Forelimb muscle (tissue), 1 donor: ENCODE measurements around the gene FNBP1L. TPM values are rescaled to one million over a fixed set of nuclear protein-coding genes. Genes with fewer than 3 reads are reported as not detected.

Experiments used
- DNase-seq: peaks from one replicate; pipeline ENCODE4 v3.0.0-alpha.2; 2013; ENCODE audit warnings: low read depth
- polyA plus RNA-seq: library from polyadenylated mRNA; unstranded; fragments of 120-200 nt; gene quantifications from one replicate; pipeline ENCODE4 v1.2.1, GENCODE V29; 2013; ENCODE audit not compliant: insufficient read length

FNBP1L gene
- polyA plus RNA-seq, 1 donor: 45.1 TPM

DNA sequence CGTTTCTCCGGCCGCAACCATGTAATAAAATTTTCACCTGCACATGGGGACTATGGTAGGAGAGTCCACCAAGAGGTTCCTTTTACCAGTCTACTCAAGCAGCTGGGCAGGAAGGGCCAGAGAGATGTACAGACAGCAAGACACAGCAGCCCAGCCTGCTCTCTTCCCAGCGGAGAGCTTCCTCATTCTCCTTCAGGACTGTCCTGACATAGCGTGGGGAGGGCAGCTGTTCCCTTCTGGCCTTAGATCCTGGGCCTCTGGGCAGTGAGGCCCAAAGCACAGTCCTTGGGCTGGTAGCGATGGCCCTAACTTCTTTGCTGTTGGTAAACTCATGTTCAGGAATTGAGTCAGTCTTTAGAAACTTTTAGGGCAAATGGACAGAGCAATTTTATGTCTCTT, 144.6 kb downstream of the FNBP1L start:
- no peak for DNase-seq

DNA sequence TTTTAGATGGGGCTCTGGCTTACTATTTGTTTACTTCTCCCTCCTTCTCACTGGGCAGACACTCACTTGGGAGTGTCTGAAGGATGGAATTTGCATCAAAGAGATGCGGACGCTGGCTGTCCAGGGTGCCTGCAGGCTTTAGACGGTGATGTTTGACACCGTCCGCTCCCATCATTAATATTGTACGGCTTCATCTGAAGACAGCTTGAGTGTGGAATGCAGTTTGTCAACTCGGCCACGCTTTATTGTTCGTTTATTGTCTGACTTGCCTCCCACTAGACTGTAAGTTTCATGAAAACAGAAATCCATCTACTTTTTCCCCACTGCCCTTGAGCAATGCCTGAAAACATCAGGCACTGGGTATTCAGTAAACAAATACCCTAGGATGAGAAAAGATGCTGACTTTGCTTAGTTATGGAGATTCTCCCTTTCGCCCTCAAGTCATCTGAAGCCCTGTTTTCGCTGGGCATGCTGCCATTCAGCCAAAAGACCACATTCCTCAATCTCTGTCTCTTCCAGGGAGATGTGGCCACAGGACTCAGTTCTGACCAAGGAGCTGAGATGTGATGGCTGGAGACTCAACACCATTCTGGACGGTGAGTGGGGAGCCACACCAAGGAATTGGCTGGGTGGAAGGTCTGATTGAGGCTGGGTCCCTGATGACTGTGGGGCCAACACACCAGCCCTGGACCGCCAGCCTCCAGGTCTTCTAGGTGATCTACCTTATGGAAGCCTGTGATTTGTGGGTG, 146.1 kb downstream of the FNBP1L start:
- DNase-seq: no peak

DNA sequence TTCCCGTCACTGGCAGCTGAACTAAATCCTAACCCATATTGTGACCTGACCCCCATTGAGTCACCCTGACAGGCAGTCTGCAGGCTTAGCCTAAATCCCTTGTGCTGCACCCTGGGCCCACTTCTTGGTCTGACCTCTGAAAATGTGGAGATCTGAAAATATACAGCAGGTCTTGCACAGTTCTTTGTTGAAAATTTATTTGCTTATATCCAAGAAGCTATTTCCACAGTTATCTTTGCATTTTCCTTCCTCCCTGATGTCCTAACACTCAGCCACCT, 146.6 kb downstream of the FNBP1L start:
- DNase-seq: no peak

DNA sequence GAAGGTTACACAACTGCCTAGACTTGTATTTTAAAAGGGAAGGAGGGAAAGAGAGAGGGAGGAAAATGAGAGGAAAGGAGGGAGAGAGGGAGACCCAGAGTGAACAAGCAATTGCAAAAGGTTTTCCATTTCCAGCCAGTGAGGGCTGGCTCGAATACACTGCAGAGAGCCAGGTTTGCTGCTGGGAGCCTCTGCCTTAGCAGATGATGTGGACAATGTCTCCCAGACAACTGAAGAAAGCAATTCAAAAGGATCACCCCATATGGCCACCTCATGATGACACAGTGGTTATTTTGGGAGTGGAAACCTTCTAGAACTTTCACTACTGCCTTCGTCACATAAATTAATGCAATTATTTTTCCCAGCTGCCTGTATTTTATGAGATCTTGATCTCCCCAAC, 147.3 kb downstream of the FNBP1L start:
- no peak for DNase-seq

DNA sequence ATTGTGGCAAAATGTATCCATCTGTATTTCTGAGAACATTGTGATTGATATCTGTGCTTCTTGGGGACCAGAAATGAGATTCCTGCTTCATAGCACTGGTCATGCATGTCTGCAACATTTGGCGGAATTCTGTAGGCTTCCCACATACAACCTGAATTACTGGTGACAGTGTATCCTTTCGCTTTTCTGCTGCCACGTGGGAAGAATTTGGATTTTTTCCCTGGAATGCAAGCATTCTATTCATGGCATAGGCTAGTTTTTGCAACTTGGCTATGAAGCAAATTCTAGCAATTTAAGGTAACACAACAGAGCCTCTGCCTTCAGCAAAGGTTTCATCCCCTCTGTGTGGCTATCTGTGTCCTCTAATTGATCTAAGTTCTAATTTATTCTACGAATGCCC, 147.8 kb downstream of the FNBP1L start:
- no peak for DNase-seq

DNA sequence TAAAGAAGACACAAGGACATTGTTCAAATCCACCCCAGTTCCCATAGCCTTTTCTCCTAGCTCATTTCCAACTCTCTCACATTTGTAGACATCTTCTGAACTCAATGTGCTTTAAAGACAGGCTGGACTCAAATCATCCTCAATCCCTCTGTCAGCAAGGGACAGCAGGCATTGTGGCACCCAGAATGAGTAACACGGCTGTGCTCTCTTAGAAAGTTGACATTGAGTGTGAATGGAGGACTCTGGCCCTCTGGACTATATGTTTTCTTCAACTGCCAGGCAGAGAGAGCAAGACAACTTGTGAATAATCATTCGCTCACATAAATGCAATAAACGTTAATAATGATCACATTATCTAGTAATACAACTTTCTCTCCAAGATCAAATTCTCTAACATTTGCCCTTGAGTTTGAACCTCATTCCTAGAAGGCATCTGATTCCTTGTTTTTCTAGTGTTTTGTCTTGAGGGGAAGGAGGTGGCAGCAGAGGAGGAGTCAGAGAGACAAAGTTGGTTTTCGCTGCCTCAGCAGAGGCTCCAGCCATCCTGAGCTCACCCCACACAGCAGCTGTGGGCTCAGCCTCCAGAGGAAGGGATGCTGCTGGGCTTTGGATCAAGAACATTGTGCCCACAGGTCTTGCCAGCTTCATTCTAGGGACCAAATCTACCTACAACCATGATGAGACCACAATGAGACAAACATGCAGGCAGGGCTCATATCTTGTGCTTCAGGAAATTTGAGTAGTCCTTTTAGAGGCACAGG, 148.6 kb downstream of the FNBP1L start:
- no peak for DNase-seq

DNA sequence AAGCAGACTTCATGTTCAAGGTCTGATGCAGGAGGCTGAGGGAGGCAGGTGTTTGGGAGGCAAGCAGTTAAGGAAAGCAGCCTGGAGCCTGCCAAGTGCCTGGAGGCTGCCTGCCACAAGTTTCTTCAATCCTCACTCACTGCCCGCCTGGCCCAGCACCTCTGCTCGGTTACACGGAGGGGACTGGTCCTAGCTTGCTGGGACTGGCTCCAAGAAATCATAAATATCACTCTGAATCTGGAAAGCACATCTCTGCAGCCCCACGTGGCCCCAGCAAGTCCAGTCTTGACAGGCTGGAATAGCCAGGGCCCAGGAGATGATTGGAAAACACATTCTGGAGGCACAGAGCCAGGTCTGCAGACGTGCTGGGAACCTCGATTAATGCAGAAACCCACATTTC, 149.8 kb downstream of the FNBP1L start:
- DNase-seq: no peak

DNA sequence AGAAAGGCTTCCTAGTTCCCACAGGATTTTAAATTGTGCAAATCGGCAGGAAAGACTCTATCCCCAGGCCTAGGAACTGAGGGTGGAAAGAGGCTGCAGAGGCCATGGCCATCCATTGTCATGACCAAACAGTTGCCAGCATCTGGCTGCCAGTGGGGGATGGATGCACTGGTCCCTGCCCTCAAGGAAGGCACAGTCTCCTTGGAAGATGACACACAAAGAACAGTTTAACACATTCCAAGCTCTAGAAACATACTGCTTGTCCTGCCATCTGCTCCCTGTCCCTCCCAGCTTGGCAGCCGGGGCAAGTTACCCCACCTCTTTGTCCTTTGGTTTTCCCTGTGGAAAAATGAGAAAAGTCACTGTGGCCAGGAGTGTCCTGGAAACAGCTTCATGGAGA, 150.5 kb downstream of the FNBP1L start:
- DNase-seq: no peak

DNA sequence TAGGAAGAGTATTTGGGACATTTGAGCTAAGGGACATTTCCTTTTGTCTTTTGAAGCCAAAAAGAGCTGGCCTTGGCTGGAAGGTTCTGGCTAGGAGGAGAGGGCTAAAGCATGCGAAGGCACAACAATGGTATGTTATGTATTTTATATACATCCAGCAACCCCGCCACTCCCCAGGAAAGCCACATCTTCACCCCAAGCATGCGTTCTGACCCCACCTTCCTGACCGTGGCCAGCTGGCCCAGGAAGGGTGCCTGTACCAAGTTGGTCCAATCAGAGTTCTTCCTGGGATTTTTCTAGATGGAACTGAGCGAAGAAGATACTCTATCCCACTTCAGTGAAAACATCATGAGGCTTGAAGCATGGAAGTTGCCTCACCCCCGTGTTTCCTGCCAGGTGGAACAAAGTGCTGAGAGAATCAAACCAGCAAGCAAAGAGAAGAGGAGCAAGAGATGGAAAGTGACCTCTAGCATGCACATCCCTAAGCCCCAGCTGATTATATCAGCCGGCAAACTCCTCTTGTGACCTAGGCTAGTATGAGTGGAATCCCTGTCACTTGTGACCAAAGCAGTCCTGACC, 151.0 kb downstream of the FNBP1L start:
- DNase-seq: no peak

DNA sequence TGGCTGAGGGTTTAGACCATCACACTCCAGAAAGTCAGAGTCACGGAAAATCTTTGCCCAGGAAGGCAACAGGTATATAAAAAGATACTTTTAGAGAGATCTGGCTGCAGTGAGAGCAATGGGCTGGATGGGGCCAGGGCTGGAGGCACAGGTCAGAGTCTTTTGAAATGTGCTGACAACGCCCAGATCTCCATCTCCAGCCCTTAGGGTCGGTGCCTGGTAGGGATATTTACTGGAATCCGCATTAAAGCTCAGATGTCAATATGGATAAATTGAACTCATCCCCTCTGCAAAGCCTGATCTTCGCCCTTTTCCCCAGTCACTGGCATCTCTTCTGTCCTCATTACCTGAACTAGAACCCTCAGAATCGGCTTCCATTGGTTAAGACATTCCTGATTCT, 151.6 kb downstream of the FNBP1L start:
- no peak for DNase-seq

DNA sequence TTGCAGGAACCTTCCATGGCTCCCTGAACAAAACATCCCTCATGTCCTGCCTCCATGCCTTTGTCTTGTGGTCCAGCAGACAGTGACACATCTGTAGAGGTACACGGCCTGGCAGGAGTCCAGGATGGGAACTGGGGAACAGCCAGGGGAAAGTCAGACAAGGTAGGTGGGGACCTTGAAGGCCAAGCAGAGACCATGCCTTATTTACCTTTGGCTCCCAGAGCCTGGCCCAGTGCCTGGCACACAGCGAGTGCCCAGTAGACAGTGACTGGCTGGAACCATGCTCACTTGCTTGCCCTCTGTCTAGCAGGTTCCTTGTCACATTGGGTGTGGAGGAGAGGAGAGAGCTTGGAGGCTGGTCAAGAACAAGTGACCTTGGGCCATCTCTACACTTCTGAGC, 152.7 kb downstream of the FNBP1L start:
- no peak for DNase-seq

DNA sequence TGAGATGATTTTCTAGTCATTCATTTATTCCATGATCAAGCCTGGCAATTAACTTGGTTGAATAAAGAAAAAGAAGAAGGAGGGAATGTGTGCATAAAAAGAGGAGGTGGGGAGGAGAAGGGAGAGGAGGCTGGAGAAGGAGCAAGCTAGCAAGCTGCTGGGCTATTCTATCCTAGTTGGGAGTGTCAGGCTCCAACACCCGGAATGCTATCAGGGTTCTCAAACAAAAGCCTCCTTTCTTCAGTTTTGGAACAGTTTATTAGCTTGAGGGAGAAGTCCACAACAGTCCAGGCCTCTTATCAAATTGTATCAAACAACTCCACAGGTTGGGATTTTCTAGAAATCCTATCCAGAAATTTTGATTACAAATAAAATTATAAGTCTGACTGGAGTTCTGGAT, 153.8 kb downstream of the FNBP1L start:
- no peak for DNase-seq

DNA sequence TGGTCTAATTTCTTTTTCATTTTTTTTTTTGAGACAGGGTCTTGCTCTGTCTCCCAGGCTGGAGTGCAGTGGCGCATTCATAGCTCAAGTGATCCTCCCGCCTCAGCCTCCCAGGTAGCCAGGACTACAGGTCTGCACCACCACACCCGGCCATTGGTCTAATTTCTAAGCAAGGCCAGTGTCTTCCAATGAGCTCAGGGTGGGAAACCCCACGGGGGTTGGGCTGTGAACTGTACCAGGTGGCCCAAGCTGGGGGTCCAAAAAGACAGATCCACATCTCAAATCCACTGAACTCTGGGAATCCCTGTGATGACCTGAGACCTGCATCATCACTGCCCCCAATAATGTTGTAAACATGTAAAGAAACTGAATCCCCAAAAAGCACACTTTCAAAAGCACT, 154.2 kb downstream of the FNBP1L start:
- no peak for DNase-seq

DNA sequence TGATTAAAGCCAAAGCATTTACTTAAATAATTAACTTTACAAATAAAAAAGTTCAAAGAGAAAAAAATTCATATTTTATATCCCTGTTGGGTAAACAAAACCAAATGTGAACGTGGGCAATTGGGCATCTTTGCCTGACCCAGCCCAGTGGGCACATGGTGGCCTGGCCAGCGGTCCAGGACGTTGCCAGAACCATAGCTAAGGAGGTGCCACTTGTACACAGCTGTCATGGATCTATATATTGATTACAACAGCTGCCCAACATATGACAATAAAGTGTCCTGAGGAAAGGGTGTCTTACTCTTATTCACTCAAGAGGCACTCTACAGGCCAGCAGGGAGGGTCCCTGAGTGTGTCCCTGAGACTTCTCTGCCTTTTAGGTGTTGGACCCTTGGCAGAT, 155.2 kb downstream of the FNBP1L start:
- DNase-seq: no peak

DNA sequence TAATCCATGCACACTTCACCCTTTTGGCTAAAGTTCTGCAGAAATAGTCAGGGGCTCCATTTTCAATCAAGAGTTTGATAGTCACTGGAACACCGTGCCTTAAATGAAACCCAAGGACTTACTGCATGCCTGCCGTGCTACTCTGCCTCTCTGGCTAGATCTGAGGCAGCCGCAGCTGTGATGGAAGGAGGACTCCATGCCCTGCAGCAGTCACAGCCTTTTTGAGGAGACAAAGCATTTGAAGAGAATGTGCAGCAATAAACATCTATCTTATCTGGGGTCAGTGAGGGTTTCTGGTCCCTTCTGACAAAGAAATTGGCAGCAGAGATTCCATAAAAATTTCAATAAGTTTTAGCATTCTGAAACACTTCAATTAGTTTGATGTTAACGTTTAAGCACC, 155.7 kb downstream of the FNBP1L start:
- no peak for DNase-seq

Other genes starting within 250 kb of the FNBP1L start
- 55.0 TPM for gene DR1, start 102.2 kb upstream of the FNBP1L start, polyA plus RNA-seq
- 14.1 TPM for gene BCAR3, start 233.7 kb downstream of the FNBP1L start, polyA plus RNA-seq